HepG2 (cell line): Measurements from ENCODE around the gene PTK7. TPM values are rescaled to one million over a fixed set of nuclear protein-coding genes. Genes with fewer than 3 reads are reported as not detected.

Experiments used
- CENPT ChIP-seq: sonication (generic); formaldehyde crosslinking; IDR thresholded peaks from 2 replicates; pipeline ENCODE4 v1.8.0; 2022; ENCODE audit warnings: low read depth, mild to moderate bottlenecking, moderate library complexity, missing genetic modification reagents
- CREB1 ChIP-seq, 2 experiments: fragments of 450-650 bp in 1 of 2; IDR thresholded peaks; 2 replicates each; pipeline ENCODE4 v1.6.1; 2016 to 2017; ENCODE audit warnings: control low read depth in 1 of 2, mild to moderate bottlenecking in 1 of 2, missing compliant biosample characterization in 1 of 2, missing genetic modification characterization in 1 of 2
- GMEB1 ChIP-seq: sonication (generic); formaldehyde crosslinking; IDR thresholded peaks from 2 replicates; pipeline ENCODE4 v1.5.1; 2020; ENCODE audit warnings: missing genetic modification reagents, mild to moderate bottlenecking, borderline replicate concordance
- HDAC6 ChIP-seq: fragments of 200-600 bp; sonication (generic); IDR thresholded peaks from 2 replicates; pipeline ENCODE4 v1.7.0; 2017; ENCODE audit warnings: mild to moderate bottlenecking, antibody characterized with exemption, low read length, low read depth
- HMGA1 ChIP-seq: sonication (generic); formaldehyde crosslinking; conservative IDR thresholded peaks from 2 replicates; pipeline ENCODE4 v1.4.0; 2020; ENCODE audit warnings: missing genetic modification reagents
- MYNN ChIP-seq: sonication (generic); formaldehyde crosslinking; IDR thresholded peaks from 2 replicates; pipeline ENCODE4 v1.4.0; 2020; ENCODE audit warnings: mild to moderate bottlenecking, low read depth, missing genetic modification reagents
- PRDM4 ChIP-seq: sonication (generic); formaldehyde crosslinking; IDR thresholded peaks from 2 replicates; pipeline ENCODE4 v1.9.0; 2021; ENCODE audit warnings: missing genetic modification reagents, borderline replicate concordance
- PTBP1 ChIP-seq: fragments of 200-400 bp; formaldehyde crosslinking; IDR thresholded peaks from 2 replicates; pipeline ENCODE4 v1.6.1; 2018; ENCODE audit warnings: low read length, low read depth; ENCODE audit not compliant: poor library complexity, severe bottlenecking
- RXRB ChIP-seq: IDR thresholded peaks from 2 replicates; pipeline ENCODE4 v1.6.1; 2016; ENCODE audit warnings: borderline replicate concordance, missing genetic modification reagents, missing compliant biosample characterization
- SETDB1 ChIP-seq: sonication (generic); formaldehyde crosslinking; IDR thresholded peaks from 2 replicates; pipeline ENCODE4 v1.5.1; 2020; ENCODE audit warnings: missing genetic modification reagents, mild to moderate bottlenecking, borderline replicate concordance
- SNAI1 ChIP-seq: sonication (generic); formaldehyde crosslinking; IDR thresholded peaks from 2 replicates; pipeline ENCODE4 v1.5.0; 2020; ENCODE audit warnings: mild to moderate bottlenecking, missing genetic modification reagents, borderline replicate concordance
- TCF7L2 ChIP-seq: IDR thresholded peaks from 2 replicates; pipeline ENCODE4 v1.6.1; 2011; ENCODE audit warnings: mild to moderate bottlenecking, low read depth, low read length, moderate library complexity
- TOPORS ChIP-seq: sonication (generic); formaldehyde crosslinking; IDR thresholded peaks from 2 replicates; pipeline ENCODE4 v1.8.0; 2023; ENCODE audit warnings: mild to moderate bottlenecking, missing genetic modification reagents
- YY1 ChIP-seq: IDR thresholded peaks from 2 replicates; pipeline ENCODE4 v1.6.1; 2011; ENCODE audit warnings: low read length, low read depth, moderate library complexity, mild to moderate bottlenecking; ENCODE audit not compliant: insufficient read depth, insufficient replicate concordance
- ZFP36L1 ChIP-seq: sonication (generic); formaldehyde crosslinking; IDR thresholded peaks from 2 replicates; pipeline ENCODE4 v1.8.0; 2022; ENCODE audit warnings: mild to moderate bottlenecking, missing genetic modification reagents, moderate library complexity
- ZNF136 ChIP-seq: sonication (generic); formaldehyde crosslinking; IDR thresholded peaks from 2 replicates; pipeline ENCODE4 v1.8.1; 2022; ENCODE audit warnings: low read depth, mild to moderate bottlenecking, moderate library complexity, missing genetic modification reagents
- ZNF160 ChIP-seq: sonication (generic); formaldehyde crosslinking; IDR thresholded peaks from 2 replicates; pipeline ENCODE4 v1.8.0; 2022; ENCODE audit warnings: mild to moderate bottlenecking, inconsistent platforms, missing genetic modification reagents
- ZNF329 ChIP-seq: sonication (generic); formaldehyde crosslinking; IDR thresholded peaks from 2 replicates; pipeline ENCODE4 v1.9.0; 2021; ENCODE audit warnings: low read depth, mild to moderate bottlenecking, missing genetic modification reagents
- ZNF354B ChIP-seq: sonication (generic); formaldehyde crosslinking; IDR thresholded peaks from 2 replicates; pipeline ENCODE4 v1.8.0; 2022; ENCODE audit warnings: mild to moderate bottlenecking, missing genetic modification reagents
- ZNF564 ChIP-seq: sonication (generic); formaldehyde crosslinking; IDR thresholded peaks from 2 replicates; pipeline ENCODE4 v1.8.1; 2023; ENCODE audit warnings: mild to moderate bottlenecking, missing genetic modification reagents
- ZNF607 ChIP-seq: sonication (generic); formaldehyde crosslinking; IDR thresholded peaks from 2 replicates; pipeline ENCODE4 v1.5.1; 2020; ENCODE audit warnings: missing genetic modification reagents, mild to moderate bottlenecking, borderline replicate concordance
- ZNF670 ChIP-seq: sonication (generic); formaldehyde crosslinking; IDR thresholded peaks from 2 replicates; pipeline ENCODE4 v1.8.0; 2022; ENCODE audit warnings: mild to moderate bottlenecking, missing genetic modification reagents, borderline replicate concordance
- ZNF704 ChIP-seq: sonication (generic); formaldehyde crosslinking; IDR thresholded peaks from 2 replicates; pipeline ENCODE4 v1.8.1; 2023; ENCODE audit warnings: mild to moderate bottlenecking, inconsistent platforms, moderate library complexity, missing genetic modification reagents, borderline replicate concordance
- ZNF747 ChIP-seq: sonication (generic); formaldehyde crosslinking; IDR thresholded peaks from 2 replicates; pipeline ENCODE4 v1.8.1; 2023; ENCODE audit warnings: missing genetic modification reagents, mild to moderate bottlenecking, borderline replicate concordance
- ZNF772 ChIP-seq: sonication (generic); formaldehyde crosslinking; IDR thresholded peaks from 2 replicates; pipeline ENCODE4 v1.5.0; 2020; ENCODE audit warnings: mild to moderate bottlenecking, missing genetic modification reagents
- polyA plus RNA-seq, 8 experiments: library from polyadenylated mRNA; depleted of rRNA in 3 of 8; stranded (reverse) in 7 of 8; unstranded in 1 of 8; fragments of >200 nt; fragmentation: Illumina TruSeq in 4 of 8; extraction: Trizol in 4 of 8; gene quantifications; 2 replicates each; pipeline versions ENCODE4 v1.2.1 to v1.2.3, GENCODE V29; 2011 to 2016; ENCODE audit warnings: low read depth in 4 of 8, missing spikeins in 1 of 8, mixed read lengths in 1 of 8; ENCODE audit not compliant: insufficient read depth in 1 of 8
- total RNA-seq, 5 experiments: library from RNA; depleted of rRNA; stranded (reverse); fragments of >200 nt; fragmentation: Illumina TruSeq; extraction: Trizol; gene quantifications; 2 replicates each; pipeline ENCODE4 v1.2.3, GENCODE V29; 2016; ENCODE audit warnings: low read depth in 1 of 5

The PTK7 gene
- total and polyA plus RNA-seq, 2 of the 13 experiments (the other 11 are each of a cell fraction or from before 2014, with no cell fraction given) = 98.5 to 99.8 TPM

- TF ChIP-seq GMEB1 (no peak), ZNF354B (CRISPR knock-in tag) (no peak), ZNF670 (CRISPR knock-in tag) (no peak), PTBP1 (no peak), ZFP36L1 (CRISPR knock-in tag) (no peak), TOPORS (CRISPR knock-in tag) (no peak), ZNF747 (CRISPR knock-in tag) (0 out of 2 replicates have a peak, but pooled peaks have one; percentile 32), ZNF704 (CRISPR knock-in tag) (no peak), SNAI1 (CRISPR knock-in tag) (no peak), ZNF564 (CRISPR knock-in tag) (0 out of 2 replicates have a peak, but pooled peaks have one; percentile 24), ZNF772 (no peak), SETDB1 (0 out of 2 replicates have a peak, but pooled peaks have one; percentile 50), HMGA1 (no peak), RXRB (CRISPR knock-in tag) (no peak), CREB1 (IDR thresholded peaks at IDR 0.05) (no peak), CREB1 (CRISPR knock-in tag; IDR thresholded peaks at IDR 0.05) (no peak), ZNF607 (CRISPR knock-in tag) (peak; percentile 89; the same call in 1 of the 2 replicates), MYNN (no peak), ZNF136 (CRISPR knock-in tag) (no peak), HDAC6 (no peak), TCF7L2 (no peak), ZNF329 (no peak), YY1 (no peak), CENPT (CRISPR knock-in tag) (no peak), ZNF160 (CRISPR knock-in tag) (no peak), PRDM4 (CRISPR knock-in tag) (no peak)
These were observed 94.4 kb downstream of the PTK7 start (continued) for GRCh38 chr6:43170417-43170930.
